GM21367 (cell line): ENCODE measurements around the gene RPS6KA3.

Experiments
- ATAC-seq: cut with Tn5 transposase; IDR thresholded peaks from one replicate; pipeline ENCODE4 v1.9.1; 2021; ENCODE audit not compliant: unreplicated experiment

RPS6KA3 gene

DNA sequence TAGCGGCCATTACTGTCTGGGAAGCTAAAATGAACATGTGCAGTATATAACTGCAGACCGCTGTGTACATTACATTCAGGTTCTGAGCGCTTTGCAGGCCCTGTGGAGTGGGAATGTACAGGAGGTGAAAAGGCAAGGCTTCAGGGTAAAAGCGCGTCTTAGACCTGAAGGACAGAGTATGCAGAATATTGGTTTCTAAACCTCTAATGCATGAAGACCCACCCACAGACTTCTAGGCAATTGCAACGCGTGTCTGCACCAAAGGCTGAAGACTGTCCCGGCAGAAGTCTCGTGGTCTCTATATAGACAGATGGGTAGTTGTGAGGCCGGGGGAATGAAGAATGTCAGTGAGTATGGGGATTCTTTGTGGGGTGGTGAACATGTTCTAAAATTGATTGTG is 155.4 kb downstream of the RPS6KA3 start:
- ATAC-seq = no peak

DNA sequence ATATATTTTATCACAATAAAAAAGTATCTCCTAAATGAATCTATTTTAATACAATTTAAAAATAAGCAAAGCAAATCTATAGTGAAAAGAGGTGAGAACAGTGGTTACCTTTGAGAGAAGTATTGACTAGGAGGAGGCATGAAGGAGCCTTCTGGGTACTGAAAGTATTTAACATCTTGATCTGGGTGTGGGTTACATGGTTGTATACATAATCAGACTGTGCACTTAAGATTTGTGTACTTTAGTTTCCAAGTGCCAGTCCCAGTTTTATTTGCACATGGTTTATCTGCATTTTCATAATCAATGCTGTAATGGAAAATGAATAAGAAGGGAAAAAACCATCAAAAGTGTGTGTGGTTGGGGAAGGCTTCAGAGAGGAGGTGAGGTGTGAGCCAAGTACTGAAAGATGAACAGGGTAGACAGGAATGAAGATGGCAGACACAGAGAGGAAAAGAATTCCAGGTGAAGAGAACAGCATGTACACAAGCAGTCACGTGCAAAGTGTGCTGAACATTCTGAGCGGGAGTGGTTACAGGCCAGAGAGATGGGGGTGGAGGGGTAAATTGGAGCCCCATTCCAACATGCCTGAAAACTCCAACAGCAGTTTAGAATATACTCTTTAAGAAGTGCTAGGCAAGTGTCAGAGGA is 164.7 kb downstream of the RPS6KA3 start:
- no peak for ATAC-seq
